ENCODE results near the gene KMT2C.

DNA sequence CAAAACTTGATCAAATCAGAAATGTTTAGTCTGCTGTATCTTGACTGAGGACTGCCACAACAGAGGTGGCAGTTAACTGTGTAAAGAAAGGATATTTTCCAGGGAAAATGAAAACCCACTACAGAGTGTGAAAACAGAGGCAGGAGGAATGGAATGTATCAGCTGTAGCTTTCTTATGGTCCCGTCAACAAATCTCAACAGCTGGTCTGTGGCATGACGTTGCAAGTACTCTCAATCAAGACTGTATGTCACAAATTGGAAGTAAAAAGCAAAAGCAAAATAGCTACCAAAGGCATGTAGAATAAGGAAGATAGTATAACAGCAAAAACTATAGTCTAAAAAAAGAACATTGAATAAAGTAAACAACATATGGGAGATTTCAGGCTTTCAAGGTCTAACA, 123.5 kb downstream of the KMT2C start:
- TF ChIP-seq EZH2 (IDR thresholded peaks at IDR 0.05; ENCODE audit: insufficient read depth, poor library complexity, severe bottlenecking) = no peak
- no peak for TF ChIP-seq EZH2phosphoT487 (IDR thresholded peaks at IDR 0.05; ENCODE audit: insufficient read depth, low read depth)
